ENCODE measurements around the gene CEACAM21.
A peak's percentile ranks its signal among the peaks of the same experiment; 100 is the strongest.
"Not testable (repeated sequence)": the region's sequence is repeated elsewhere in the genome, so short reads cannot be mapped to it uniquely, and the experiment has no call there.

CEACAM21 gene

GRCh38 chr19:41549884-41550283 lies 26.1 kb upstream of the CEACAM21 start:
- DNase-seq (ENCODE audit: low spot score): no peak

- no peak for DNase-seq (ENCODE audit: low spot score)
Measured at GRCh38 chr19:41551212-41551610, 24.8 kb upstream of the CEACAM21 start.

DNA sequence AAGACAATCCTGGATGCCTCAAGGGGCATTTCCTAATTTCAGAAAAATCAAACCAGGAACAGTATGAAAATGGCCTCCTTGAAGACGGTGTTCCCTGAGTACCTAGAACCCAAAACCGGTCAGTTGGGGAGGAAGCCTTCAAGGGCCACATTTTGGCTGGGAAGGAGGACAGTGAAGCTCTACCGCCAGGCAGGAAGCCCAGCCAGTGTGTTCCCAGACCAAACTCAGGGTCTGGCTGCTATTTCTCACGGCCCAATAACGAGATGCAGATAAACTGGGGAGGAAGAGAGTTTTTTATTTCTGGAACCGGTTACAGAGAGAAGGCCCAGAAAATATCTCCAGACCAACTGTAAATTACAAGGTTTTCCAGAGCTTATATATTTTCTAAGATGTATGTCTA lies 24.3 kb upstream of the CEACAM21 start:
- peak; percentile 66 for DNase-seq (ENCODE audit: low spot score)

DNA sequence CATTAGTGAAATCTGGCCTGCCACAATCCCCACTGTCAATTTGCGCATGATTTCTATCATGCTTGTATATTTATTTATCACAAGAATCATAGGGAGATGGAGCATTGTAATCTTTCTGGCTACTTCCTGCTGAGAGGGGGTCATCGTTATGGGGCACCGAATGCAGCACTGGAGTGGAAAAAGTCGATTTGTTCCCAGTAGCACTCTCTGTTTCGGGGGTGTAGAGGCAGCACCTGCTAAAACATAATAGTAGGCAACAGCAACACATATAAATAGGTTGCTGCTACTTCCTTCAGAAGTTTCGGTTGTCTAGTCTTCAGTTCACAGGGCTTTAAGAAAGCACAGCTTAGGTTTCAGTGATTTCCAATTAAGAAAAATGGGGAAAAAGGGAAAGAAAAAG lies 23.4 kb upstream of the CEACAM21 start:
- DNase-seq (ENCODE audit: low spot score): peak; percentile 83

GRCh38 chr19:41553804-41554203 lies 22.2 kb upstream of the CEACAM21 start:
- peak; percentile 51 for DNase-seq (ENCODE audit: low spot score)

DNA sequence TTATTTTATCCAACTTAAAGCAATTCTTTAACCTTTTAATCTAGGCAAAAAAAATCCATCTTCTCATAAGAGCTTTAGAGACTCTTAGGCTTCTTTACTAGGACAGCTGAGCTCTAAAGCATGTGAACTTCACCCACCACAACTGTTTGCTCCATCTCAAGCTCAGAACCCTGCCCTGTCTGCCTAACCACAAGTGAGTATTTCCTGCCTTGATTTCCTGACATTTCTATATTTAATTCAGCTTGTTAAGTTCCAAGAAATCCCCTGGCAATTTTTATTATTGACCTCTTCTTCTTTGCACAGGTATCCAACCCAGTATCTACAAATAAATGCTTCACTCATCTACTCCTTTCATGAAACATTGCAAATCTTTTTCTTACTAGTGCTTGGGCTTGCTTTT lies 21.1 kb upstream of the CEACAM21 start:
- no peak for DNase-seq (ENCODE audit: low spot score)

- no peak for DNase-seq (ENCODE audit: low spot score)
Measured at GRCh38 chr19:41555748-41556147, 20.2 kb upstream of the CEACAM21 start.

GRCh38 chr19:41563854-41564514 lies 12.0 kb upstream of the CEACAM21 start:
- DNase-seq (ENCODE audit: low spot score): peak; percentile 32

DNA sequence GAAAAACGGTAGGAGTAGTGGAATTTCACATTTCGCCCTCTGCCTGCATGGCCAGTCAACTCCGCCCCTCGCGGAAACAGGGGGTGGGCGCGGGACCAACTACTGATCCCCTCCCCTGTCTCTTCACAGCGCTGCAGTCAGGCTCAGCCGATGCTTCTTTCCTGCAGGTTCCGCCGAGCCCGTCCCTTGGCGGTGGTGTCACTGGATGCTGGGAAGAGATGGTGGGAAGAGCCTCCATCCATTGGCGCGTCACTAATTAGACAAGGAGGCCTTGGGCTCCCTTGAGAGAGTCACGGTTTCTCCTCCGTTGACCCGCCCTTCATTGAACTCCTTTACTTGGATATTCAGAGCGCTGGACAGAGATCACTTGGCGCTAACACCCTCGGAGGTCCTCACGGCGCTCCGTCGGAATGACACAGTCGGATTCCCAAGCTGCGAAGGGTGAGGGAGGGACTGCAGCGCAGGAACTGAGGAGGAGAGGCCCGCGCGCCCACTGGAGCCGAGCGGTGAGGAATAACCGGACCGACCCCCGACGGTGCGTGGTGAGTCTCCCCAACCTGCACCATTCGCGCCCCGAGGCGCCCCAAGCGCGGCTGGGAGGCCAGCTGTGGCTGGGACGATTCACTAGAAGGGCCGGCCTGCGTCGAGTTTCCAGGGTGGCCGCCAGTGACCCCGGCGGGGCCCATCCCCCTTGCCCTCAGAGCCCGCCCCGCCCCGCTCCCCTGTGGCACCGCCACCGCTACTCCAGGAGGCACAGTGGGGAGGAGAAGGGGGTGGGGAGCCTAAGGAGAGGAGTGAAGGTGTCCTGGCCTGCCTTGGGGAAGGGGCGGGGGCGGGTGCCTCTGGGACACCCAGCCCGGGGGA lies 11.2 kb upstream of the CEACAM21 start:
- DNase-seq (ENCODE audit: low spot score): no peak

- no peak for DNase-seq (ENCODE audit: low spot score)
Measured at GRCh38 chr19:41565379-41565720, 10.6 kb upstream of the CEACAM21 start.

DNA sequence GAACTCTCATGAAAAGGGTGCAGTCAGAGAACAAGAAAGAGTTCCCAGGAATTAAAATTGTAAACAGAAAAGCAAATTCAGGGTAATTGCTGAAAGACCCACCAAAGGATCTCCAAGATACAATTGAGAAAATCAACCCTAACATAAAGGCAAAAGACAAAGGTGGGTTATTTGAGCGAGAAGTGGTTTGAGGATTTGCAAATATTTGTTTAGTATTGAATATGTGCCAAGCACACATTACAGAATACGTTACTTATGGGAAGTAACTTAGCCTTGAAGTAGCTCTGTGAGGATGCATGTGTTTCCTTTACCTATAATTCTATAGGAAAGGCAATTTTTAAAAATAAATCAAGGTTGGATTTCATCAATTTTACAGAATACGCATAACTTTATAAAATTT lies 10.0 kb upstream of the CEACAM21 start:
- no peak for DNase-seq (ENCODE audit: low spot score)

DNA sequence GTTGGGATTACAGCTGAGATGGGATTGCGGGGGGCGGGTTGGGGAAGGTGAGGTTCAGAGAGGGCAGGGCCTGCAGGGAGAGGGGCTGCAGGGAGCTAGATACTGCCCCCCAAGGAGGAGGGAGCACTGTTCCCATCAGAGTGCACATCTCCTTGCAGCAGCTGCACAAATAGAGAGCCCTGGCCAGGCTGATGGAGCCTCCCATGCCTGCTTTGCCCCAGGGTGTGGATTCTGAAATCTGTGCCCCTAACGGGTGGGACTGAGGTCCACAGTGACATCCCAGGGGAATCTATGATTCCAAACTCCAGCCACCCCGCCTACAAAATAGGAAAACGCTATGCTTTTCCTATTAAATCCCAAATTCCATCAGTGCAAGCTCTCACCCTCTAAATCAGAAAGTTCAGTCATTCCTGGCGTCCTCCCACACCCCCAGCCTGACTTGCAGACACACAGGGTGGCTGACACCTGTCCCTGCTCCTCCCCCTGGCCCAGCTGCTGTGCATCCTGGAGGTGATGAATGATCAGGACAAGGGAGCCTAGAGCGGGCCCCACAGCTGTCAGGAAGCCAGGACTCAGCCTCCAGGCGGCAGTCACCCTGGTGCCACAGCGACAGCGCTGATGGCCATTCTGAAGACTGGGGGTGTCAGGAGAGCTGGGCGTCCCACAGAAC lies 6.3 kb upstream of the CEACAM21 start:
- DNase-seq (ENCODE audit: low spot score): no peak

DNA sequence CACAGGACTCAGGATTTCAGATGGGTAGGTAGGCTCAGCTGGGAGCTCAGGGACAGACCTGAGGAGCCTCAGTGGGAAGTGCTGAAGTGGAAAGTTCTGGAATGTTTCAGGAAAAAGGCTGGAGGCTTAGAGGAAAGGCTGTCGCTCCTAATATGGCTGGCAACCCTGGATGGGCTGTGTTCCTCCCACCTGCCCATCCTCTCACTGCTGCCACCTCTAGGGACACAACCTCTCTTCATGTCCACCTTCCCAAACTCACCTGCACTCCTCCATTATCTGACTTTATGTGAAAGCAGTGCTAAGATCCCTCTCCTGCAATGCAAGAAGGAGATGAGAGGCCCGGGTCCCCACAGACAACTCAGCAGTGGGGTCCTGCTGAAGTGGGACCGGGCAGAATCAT lies 5.8 kb upstream of the CEACAM21 start:
- DNase-seq (ENCODE audit: low spot score): no peak

GRCh38 chr19:41570639-41571112 lies 5.3 kb upstream of the CEACAM21 start:
- DNase-seq (ENCODE audit: low spot score): peak; percentile 91

- no peak for DNase-seq (ENCODE audit: low spot score)
Measured at GRCh38 chr19:41577144-41577830, 1.3 kb downstream of the CEACAM21 start.

GRCh38 chr19:41577833-41578232 lies 1.9 kb downstream of the CEACAM21 start:
- DNase-seq (ENCODE audit: low spot score): no peak

DNA sequence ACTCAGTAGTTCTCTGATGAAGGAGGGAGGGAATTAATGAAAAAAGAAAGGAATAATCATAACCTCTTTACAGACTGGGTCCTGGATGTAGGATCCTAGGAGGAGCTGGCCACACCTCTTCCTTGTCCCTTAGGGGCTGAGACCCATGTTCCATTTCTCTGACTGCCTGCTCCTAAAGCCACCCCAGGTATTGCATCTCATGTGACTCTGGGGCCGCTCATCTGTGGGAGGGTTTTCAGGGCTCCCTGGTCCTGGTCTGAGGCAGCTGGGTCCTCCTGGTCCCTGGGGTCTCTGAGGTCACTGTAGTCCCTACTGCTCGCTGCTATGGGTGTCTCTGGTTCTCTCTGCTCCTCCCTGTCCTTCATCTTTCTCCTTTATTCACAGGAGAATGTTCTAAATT lies 2.9 kb downstream of the CEACAM21 start:
- DNase-seq (ENCODE audit: low spot score): no peak

DNA sequence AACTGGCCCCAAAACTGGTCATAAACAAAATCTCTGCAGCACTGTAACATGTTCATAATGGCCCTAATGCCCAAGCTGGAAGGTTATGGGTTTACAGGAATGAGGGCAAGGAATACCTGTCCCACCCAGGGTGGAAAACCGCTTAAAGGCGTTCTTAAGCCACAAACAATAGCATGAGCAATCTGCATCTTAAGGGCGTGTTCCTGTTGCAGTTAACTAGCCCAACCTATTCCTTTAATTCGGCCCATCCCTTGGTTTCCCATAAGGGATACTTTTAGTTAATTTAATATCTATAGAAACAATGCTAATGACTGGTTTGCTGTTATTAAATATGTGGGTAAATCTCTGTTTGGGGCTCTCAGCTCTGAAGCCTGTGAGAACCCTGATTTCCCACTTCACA lies 5.1 kb downstream of the CEACAM21 start:
- DNase-seq (ENCODE audit: low spot score): not testable (repeated sequence)

- DNase-seq (ENCODE audit: low spot score): not testable (repeated sequence)
Measured at GRCh38 chr19:41582577-41583182, 6.7 kb downstream of the CEACAM21 start.

DNA sequence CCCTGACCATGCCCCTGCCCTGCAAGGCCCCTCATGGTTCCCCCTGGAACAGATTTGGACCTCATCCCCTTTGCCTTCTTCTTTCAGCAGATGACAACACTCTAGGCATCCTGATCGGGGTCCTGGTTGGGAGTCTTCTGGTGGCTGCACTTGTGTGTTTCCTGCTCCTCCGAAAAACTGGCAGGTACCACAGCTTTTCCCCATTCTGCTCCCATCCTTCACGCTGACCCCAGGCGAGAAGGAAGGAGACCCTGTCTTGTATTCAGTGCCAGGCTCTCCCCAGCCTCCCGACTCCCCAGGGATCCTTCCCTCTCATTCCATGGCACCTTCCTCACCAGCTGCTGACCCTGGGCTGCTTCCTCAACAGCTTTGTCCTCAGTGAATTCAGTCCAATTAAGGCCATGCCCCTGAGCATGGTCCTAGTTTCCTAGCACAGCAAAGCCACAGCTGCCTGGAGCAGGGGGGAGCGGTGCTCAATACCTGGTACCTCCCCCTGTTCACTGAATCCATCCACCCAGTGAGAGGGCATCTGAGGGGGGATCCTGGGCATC lies 8.4 kb downstream of the CEACAM21 start:
- DNase-seq (ENCODE audit: low spot score): no peak

GRCh38 chr19:41584931-41585330 lies 9.0 kb downstream of the CEACAM21 start:
- DNase-seq (ENCODE audit: low spot score): no peak

GRCh38 chr19:41586064-41586463 lies 10.1 kb downstream of the CEACAM21 start:
- DNase-seq (ENCODE audit: low spot score): no peak

Measured in NAMALWA (cell line).